ENCODE data around the gene CASZ1.

CASZ1 gene

DNA sequence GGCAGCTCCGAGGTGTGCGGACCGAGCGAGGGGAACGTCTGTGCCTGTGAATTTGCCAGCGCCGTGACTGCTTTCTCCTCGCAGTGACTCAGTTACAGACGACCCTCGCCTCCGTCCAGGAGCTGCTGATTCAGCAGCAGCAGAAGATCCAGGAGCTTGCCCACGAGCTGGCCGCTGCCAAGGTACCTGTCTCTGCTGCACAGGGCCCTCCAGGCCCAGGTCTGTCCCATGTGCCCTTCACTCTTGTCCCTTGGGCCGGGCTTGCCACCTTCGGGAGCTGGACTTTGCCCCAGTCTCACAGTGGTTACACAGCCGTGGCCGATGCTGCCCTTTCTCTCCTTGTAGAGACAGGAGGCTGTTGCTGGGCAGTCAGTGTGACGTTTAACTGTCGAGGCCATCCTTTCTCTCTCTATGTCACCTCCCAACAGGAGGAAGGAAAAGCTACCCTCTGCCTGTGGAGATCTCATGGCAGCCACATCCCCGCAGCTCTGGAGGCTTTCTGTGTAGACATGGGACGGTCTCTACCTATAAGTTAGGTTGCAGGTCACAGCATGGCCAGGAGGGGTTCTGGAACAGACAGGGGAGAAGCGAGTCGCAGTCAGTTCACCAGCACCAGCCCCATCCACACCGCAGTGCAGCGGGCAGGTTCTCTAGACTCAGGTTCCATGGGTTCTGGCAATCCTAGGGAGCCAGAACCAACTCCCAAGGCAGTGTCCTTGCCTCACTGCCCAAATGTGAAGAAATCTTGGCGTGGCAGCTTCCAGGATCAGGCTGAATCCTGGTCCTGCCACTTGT is 172.0 kb downstream of the CASZ1 start:
- DNase-seq (no peak), ATAC-seq (ENCODE audit: insufficient read depth, low read depth) (no peak)
- Histone ChIP-seq H3K79me2 (ENCODE audit: insufficient read depth, low read length) (no peaks in the 10 kb centered on the region), H4K20me1 (ENCODE audit: insufficient read depth, low read length) (no peaks in the 10 kb centered on the region; the same call in 1 of the 2 replicates), H3K9ac (ENCODE audit: low read depth, low read length) (no peak overlapping the region), H3K4me3 (ENCODE audit: low read depth in 1 of 2, low read length in 2 of 2) (no peak overlapping the region), H3K4me2 (ENCODE audit: insufficient read depth, low read length) (no peak overlapping the region), H3K4me1 (ENCODE audit: insufficient read depth, low read length) (no peaks in the 10 kb centered on the region), H3K27me3 (ENCODE audit: insufficient read depth, low read length, poor library complexity) (no peaks in the 10 kb centered on the region), H3K27ac (ENCODE audit: low read length) (no peak overlapping the region), H3K9me3 (ENCODE audit: insufficient read depth, low read length, severe bottlenecking) (no peaks in the 10 kb centered on the region), H2AFZ (ENCODE audit: low read depth, low read length) (no peak overlapping the region), H3K36me3 (ENCODE audit: insufficient read depth, low read length) (peaks cover 15% of the 10 kb centered on the region)
- no peak for TF ChIP-seq EZH2 (IDR thresholded peaks at IDR 0.05; ENCODE audit: borderline replicate concordance, low read depth, low read length, severe bottlenecking)
- TF ChIP-seq, protein P1, sequence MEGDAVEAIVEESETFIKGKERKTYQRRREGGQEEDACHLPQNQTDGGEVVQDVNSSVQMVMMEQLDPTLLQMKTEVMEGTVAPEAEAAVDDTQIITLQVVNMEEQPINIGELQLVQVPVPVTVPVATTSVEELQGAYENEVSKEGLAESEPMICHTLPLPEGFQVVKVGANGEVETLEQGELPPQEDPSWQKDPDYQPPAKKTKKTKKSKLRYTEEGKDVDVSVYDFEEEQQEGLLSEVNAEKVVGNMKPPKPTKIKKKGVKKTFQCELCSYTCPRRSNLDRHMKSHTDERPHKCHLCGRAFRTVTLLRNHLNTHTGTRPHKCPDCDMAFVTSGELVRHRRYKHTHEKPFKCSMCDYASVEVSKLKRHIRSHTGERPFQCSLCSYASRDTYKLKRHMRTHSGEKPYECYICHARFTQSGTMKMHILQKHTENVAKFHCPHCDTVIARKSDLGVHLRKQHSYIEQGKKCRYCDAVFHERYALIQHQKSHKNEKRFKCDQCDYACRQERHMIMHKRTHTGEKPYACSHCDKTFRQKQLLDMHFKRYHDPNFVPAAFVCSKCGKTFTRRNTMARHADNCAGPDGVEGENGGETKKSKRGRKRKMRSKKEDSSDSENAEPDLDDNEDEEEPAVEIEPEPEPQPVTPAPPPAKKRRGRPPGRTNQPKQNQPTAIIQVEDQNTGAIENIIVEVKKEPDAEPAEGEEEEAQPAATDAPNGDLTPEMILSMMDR (IDR thresholded peaks at IDR 0.05; ENCODE audit: borderline replicate concordance, extremely low read depth, low read length, poor library complexity, severe bottlenecking), result no peak

DNA sequence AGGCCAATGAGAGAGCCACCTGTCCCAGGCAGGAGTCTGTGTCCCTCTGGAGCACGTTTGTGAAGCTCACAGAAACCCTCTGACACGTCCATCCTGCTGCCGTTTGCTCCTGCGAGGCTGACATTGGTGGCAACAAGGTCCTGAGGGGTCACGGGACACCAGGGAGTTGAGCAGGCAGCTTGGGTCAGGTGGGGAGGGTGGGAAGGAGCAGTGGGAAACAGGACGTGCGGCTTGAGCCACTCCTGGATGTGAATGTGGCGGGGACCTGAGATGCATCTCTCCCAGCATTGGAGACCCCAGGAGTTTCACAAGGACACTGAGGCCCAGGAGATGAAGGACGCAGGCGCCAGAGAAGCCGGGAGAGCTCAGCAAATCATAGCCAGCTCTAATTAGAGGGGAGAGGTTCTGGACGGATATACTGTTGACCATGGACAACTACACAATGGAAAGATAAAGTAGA is 172.7 kb downstream of the CASZ1 start:
- no peak overlapping the region for H2AFZ ChIP-seq (ENCODE audit: low read depth, low read length)
- no peak overlapping the region for H3K27ac ChIP-seq (ENCODE audit: low read length)
- ATAC-seq (ENCODE audit: insufficient read depth, low read depth), result no peak
- no peaks in the 10 kb centered on the region for H3K27me3 ChIP-seq (ENCODE audit: insufficient read depth, low read length, poor library complexity)
- DNase-seq, result no peak
- no peaks in the 10 kb centered on the region for H3K4me1 ChIP-seq (ENCODE audit: insufficient read depth, low read length)
- no peaks in the 10 kb centered on the region for H3K79me2 ChIP-seq (ENCODE audit: insufficient read depth, low read length)
- no peak for TF ChIP-seq EZH2 (IDR thresholded peaks at IDR 0.05; ENCODE audit: borderline replicate concordance, low read depth, low read length, severe bottlenecking)
- TF ChIP-seq, protein P1 (IDR thresholded peaks at IDR 0.05; ENCODE audit: borderline replicate concordance, extremely low read depth, low read length, poor library complexity, severe bottlenecking), result no peak
- no peaks in the 10 kb centered on the region for H3K9me3 ChIP-seq (ENCODE audit: insufficient read depth, low read length, severe bottlenecking)
- no peak overlapping the region for H3K4me2 ChIP-seq (ENCODE audit: insufficient read depth, low read length)
- no peaks in the 10 kb centered on the region for H4K20me1 ChIP-seq (ENCODE audit: insufficient read depth, low read length)
- no peak overlapping the region for H3K4me3 ChIP-seq (ENCODE audit: low read depth in 1 of 2, low read length in 2 of 2)
- H3K9ac ChIP-seq (ENCODE audit: low read depth, low read length), result no peak overlapping the region
- H3K36me3 ChIP-seq (ENCODE audit: insufficient read depth, low read length), result peaks cover 14% of the 10 kb centered on the region

DNA sequence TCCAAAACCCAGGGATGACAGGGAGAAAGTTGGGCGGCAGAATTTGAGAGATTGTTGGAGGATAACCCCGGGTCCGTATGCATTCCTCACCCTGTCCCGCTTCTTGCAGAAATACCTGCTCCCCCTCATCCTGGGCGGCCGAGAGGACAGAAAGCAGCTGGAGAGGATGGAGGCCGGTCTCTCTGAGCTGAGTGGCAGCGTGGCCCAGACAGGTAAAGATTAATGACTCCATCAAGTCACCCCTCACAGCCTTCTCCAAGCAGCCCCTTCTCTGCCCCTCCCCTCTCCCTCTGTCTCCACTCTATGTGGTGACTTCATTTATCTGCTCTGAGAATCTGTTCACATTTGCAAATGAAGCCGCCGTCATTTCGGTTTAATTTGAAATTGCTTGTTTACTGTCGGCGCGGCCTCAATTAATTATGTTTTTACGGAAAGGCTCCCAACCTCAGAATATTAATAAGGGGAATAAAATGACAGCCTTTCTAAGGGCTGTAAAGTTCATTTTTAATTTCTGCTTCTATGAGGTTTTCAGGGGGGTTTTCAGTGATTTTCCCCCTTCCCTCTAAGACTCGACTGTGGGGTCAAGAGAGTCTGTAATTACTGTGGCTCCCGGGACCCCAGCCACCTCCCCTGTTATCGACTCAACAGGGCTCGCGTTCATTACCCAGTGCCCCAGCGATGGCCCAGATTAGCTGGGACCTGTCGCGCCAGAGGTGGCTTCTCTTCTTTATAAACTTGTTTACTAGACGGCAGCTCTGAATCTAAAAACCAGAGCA is 173.3 kb downstream of the CASZ1 start:
- Histone ChIP-seq H3K9ac (ENCODE audit: low read depth, low read length) (no peak overlapping the region), H3K36me3 (ENCODE audit: insufficient read depth, low read length) (peaks cover 17% of the 10 kb centered on the region), H4K20me1 (ENCODE audit: insufficient read depth, low read length) (peaks cover under 1% of the 10 kb centered on the region; the same call in 1 of the 2 replicates), H3K9me3 (ENCODE audit: insufficient read depth, low read length, severe bottlenecking) (no peaks in the 10 kb centered on the region), H2AFZ (ENCODE audit: low read depth, low read length) (no peak overlapping the region), H3K79me2 (ENCODE audit: insufficient read depth, low read length) (no peaks in the 10 kb centered on the region), H3K27me3 (ENCODE audit: insufficient read depth, low read length, poor library complexity) (no peaks in the 10 kb centered on the region), H3K4me3 (ENCODE audit: low read depth in 1 of 2, low read length in 2 of 2) (no peak overlapping the region), H3K27ac (ENCODE audit: low read length) (no peak overlapping the region), H3K4me2 (ENCODE audit: insufficient read depth, low read length) (no peak overlapping the region), H3K4me1 (ENCODE audit: insufficient read depth, low read length) (no peaks in the 10 kb centered on the region)
- TF ChIP-seq, protein P1 (IDR thresholded peaks at IDR 0.05; ENCODE audit: borderline replicate concordance, extremely low read depth, low read length, poor library complexity, severe bottlenecking), result no peak
- TF ChIP-seq EZH2 (IDR thresholded peaks at IDR 0.05; ENCODE audit: borderline replicate concordance, low read depth, low read length, severe bottlenecking), result no peak
- ATAC-seq (ENCODE audit: insufficient read depth, low read depth) (no peak), DNase-seq (no peak)

Measured in DND-41 (cell line).